ENCODE results near the gene ELOA2. TPM values are rescaled to one million over a fixed set of nuclear protein-coding genes. Genes with fewer than 3 reads are reported as not detected.

ELOA2 gene
- polyA plus RNA-seq, 3 donors: not detected

GRCh38 chr18:47075098-47075883 lies 39.9 kb upstream of the ELOA2 start:
- no peaks in the 10 kb centered on the region for H3K4me1 Mint-ChIP-seq
- no peaks in the 10 kb centered on the region for H3K36me3 Mint-ChIP-seq
- WGBS (ENCODE audit: insufficient coverage): 98% methylated on average over 7 of the region's 13 CpGs
- no peaks in the 10 kb centered on the region for H3K27me3 ChIP-seq (ENCODE audit: control insufficient read depth in 2 of 2, insufficient read depth in 2 of 2, low read length in 2 of 2)
- no peaks in the 10 kb centered on the region for H3K79me2 ChIP-seq (ENCODE audit: insufficient read depth, low read length)
- no peak overlapping the region for H3K9ac ChIP-seq (ENCODE audit: insufficient read depth, low read length, poor library complexity, severe bottlenecking)
- H3K4me3 ChIP-seq (replicated peaks in 1 of 3; ENCODE audit: low read depth in 2 of 3, low read length in 3 of 3): no peak overlapping the region
- H3K4me3 Mint-ChIP-seq: no peak overlapping the region
- TF ChIP-seq CTCF (IDR thresholded peaks at IDR 0.05): no peak
- no peak overlapping the region for H3K27ac ChIP-seq (ENCODE audit: low read depth in 1 of 2, low read length in 2 of 2)
- no peaks in the 10 kb centered on the region for H4K20me1 ChIP-seq (ENCODE audit: insufficient read depth, low read length)
- intact Hi-C loops (cut with micrococcal nuclease): no loop called here
- no peak for DNase-seq
- H3K27ac Mint-ChIP-seq: no peak overlapping the region
- no peaks in the 10 kb centered on the region for H3K9me3 ChIP-seq (replicated peaks in 1 of 2; ENCODE audit: control insufficient read depth in 1 of 2, insufficient read depth in 1 of 2, low read length in 2 of 2)
- H3K9me3 Mint-ChIP-seq: no peaks in the 10 kb centered on the region
- H3K4me2 ChIP-seq (replicated peaks; ENCODE audit: extremely low read depth, low read length, poor library complexity, severe bottlenecking): no peak overlapping the region
- H2AFZ ChIP-seq (ENCODE audit: insufficient read depth, low read depth, low read length, poor library complexity, severe bottlenecking): no peak overlapping the region
- no peaks in the 10 kb centered on the region for H3K4me1 ChIP-seq (ENCODE audit: control insufficient read depth in 1 of 2, insufficient read depth in 2 of 2, low read length in 2 of 2)
- H3K27me3 Mint-ChIP-seq (ENCODE audit: low read depth in 3 of 3): peaks cover 0 to 2% (median 2%) of the 10 kb centered on the region in 3 donors
- H3K36me3 ChIP-seq (replicated peaks in 1 of 2; ENCODE audit: control insufficient read depth in 1 of 2, insufficient read depth in 2 of 2, low read length in 2 of 2): no peaks in the 10 kb centered on the region

GRCh38 chr18:47067648-47068047 lies 32.2 kb upstream of the ELOA2 start:
- H3K9me3 ChIP-seq (replicated peaks in 1 of 2; ENCODE audit: control insufficient read depth in 1 of 2, insufficient read depth in 1 of 2, low read length in 2 of 2): no peaks in the 10 kb centered on the region
- H3K4me2 ChIP-seq (replicated peaks; ENCODE audit: extremely low read depth, low read length, poor library complexity, severe bottlenecking): no peak overlapping the region
- no peaks in the 10 kb centered on the region for H3K9me3 Mint-ChIP-seq
- no peak overlapping the region for H2AFZ ChIP-seq (ENCODE audit: insufficient read depth, low read depth, low read length, poor library complexity, severe bottlenecking)
- peaks cover 0 to 1% (median 0%) of the 10 kb centered on the region in 3 donors for H3K27me3 Mint-ChIP-seq (ENCODE audit: low read depth in 3 of 3)
- H3K9ac ChIP-seq (ENCODE audit: insufficient read depth, low read length, poor library complexity, severe bottlenecking): no peak overlapping the region
- no peaks in the 10 kb centered on the region for H3K36me3 ChIP-seq (replicated peaks in 1 of 2; ENCODE audit: control insufficient read depth in 1 of 2, insufficient read depth in 2 of 2, low read length in 2 of 2)
- H3K4me1 ChIP-seq (ENCODE audit: control insufficient read depth in 1 of 2, insufficient read depth in 2 of 2, low read length in 2 of 2): no peaks in the 10 kb centered on the region
- H4K20me1 ChIP-seq (ENCODE audit: insufficient read depth, low read length): no peaks in the 10 kb centered on the region
- no peak for TF ChIP-seq CTCF (IDR thresholded peaks at IDR 0.05)
- no peaks in the 10 kb centered on the region for H3K4me1 Mint-ChIP-seq
- H3K4me3 ChIP-seq (replicated peaks in 1 of 3; ENCODE audit: low read depth in 2 of 3, low read length in 3 of 3): no peak overlapping the region
- H3K79me2 ChIP-seq (ENCODE audit: insufficient read depth, low read length): no peaks in the 10 kb centered on the region
- H3K4me3 Mint-ChIP-seq: no peak overlapping the region
- WGBS (ENCODE audit: insufficient coverage): 88% methylated on average over 1 of the region's 3 CpGs
- H3K36me3 Mint-ChIP-seq: no peaks in the 10 kb centered on the region
- no peak overlapping the region for H3K27ac Mint-ChIP-seq
- H3K27me3 ChIP-seq (ENCODE audit: control insufficient read depth in 2 of 2, insufficient read depth in 2 of 2, low read length in 2 of 2): no peaks in the 10 kb centered on the region
- no peak for DNase-seq
- H3K27ac ChIP-seq (ENCODE audit: low read depth in 1 of 2, low read length in 2 of 2): no peak overlapping the region
- intact Hi-C loops (cut with micrococcal nuclease): no loop called here
